Glomerular visceral epithelial cell (primary cell): Measurements from ENCODE around the gene EXOC8.

Experiments
- DNase-seq: peaks from one replicate; pipeline ENCODE4 v3.0.0-alpha.2; 2016; ENCODE audit errors: extremely low spot score

EXOC8 gene

GRCh38 chr1:231337472-231338269, at the start of gene EXOC8:
TSS of gene EXOC8 (minus strand) at chr1:231337852. CDS start at chr1:231337745, 107 bp downstream.
- peak; percentile 97 for DNase-seq

- DNase-seq, result no peak
Observed at GRCh38 chr1:231386466-231386865, 48.8 kb upstream of the EXOC8 start.

GRCh38 chr1:231385416-231385748, 47.7 kb upstream of the EXOC8 start:
- no peak for DNase-seq

GRCh38 chr1:231384696-231385415, 47.2 kb upstream of the EXOC8 start:
- DNase-seq, result no peak

GRCh38 chr1:231383159-231383860, 45.7 kb upstream of the EXOC8 start:
- DNase-seq, result no peak

GRCh38 chr1:231382426-231382825, 44.8 kb upstream of the EXOC8 start:
- DNase-seq, result no peak

GRCh38 chr1:231381729-231382128, 44.1 kb upstream of the EXOC8 start:
- no peak for DNase-seq

GRCh38 chr1:231376875-231377549, 39.4 kb upstream of the EXOC8 start:
- DNase-seq, result peak; percentile 59

- DNase-seq, result no peak
Observed at GRCh38 chr1:231376101-231376500, 38.4 kb upstream of the EXOC8 start.

GRCh38 chr1:231374394-231374793, 36.7 kb upstream of the EXOC8 start:
- DNase-seq, result no peak

- DNase-seq, result no peak
Observed at GRCh38 chr1:231372501-231372900, 34.8 kb upstream of the EXOC8 start.

- no peak for DNase-seq
Observed at GRCh38 chr1:231369282-231369681, 31.6 kb upstream of the EXOC8 start.

- DNase-seq, result no peak
Observed at GRCh38 chr1:231364192-231364591, 26.5 kb upstream of the EXOC8 start.

GRCh38 chr1:231363624-231364023, 26.0 kb upstream of the EXOC8 start:
- no peak for DNase-seq

- no peak for DNase-seq
Observed at GRCh38 chr1:231362325-231362724, 24.7 kb upstream of the EXOC8 start.

- DNase-seq, result peak; percentile 30
Observed at GRCh38 chr1:231359113-231359512, 21.5 kb upstream of the EXOC8 start.

GRCh38 chr1:231357831-231358354, 20.2 kb upstream of the EXOC8 start:
- DNase-seq, result peak; percentile 67

- DNase-seq, result no peak
Observed at GRCh38 chr1:231357187-231357772, 19.6 kb upstream of the EXOC8 start.

- DNase-seq, result no peak
Observed at GRCh38 chr1:231355171-231355570, 17.5 kb upstream of the EXOC8 start.

GRCh38 chr1:231354330-231355020, 16.8 kb upstream of the EXOC8 start:
- DNase-seq, result no peak

GRCh38 chr1:231353086-231353485, 15.4 kb upstream of the EXOC8 start:
- no peak for DNase-seq
